ENCODE measurements around the gene DNAJC30.
A peak's percentile ranks its signal among the peaks of the same experiment; 100 is the strongest.
"Not testable (repeated sequence)": the region's sequence is repeated elsewhere in the genome, so short reads cannot be mapped to it uniquely, and the experiment has no call there.

The DNAJC30 gene

GRCh38 chr7:73680501-73680900 is 2.8 kb downstream of the DNAJC30 start:
- DNase-seq: no peak

GRCh38 chr7:73679709-73680108 is 3.5 kb downstream of the DNAJC30 start:
- DNase-seq: no peak

DNA sequence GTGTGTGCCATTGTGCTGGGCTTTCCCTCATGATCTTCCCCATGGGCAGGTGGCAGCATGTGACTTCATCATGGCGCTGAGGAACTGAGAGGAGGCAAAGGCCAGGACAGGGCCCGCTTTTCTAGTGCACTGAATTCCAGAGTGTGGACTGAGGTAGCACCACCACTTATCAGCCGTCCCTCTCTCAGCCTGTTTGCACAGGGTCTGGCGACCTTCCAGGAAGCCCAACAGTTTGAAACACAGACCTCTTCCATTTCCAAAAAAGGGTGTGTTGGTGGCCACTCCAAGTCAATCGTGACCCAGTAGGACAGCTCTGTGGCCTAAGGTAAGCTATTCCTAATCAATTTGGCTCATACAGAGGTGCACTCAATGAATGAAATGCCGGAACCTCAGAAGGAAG is 4.4 kb downstream of the DNAJC30 start:
- no peak for DNase-seq

DNA sequence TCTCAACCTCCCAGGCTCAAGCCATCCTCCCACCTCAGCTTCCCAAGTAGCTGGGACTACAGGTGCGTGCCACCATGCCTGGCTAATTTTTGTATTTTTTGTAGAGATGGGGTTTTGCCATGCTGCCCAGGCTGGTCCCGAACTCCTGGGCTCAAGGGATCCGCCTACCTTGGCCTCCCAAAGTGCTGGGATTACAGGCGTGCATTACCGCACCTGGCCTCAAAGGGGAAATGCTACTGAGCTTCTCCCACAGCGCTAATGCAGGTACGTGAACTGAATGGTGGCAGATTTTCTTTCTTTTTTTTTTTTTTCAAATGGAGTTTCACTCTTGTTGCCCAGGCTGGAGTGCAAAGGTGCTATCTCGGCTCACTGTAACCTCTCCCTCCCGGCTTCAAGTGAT is 7.2 kb downstream of the DNAJC30 start:
- not testable (repeated sequence) for DNase-seq

DNA sequence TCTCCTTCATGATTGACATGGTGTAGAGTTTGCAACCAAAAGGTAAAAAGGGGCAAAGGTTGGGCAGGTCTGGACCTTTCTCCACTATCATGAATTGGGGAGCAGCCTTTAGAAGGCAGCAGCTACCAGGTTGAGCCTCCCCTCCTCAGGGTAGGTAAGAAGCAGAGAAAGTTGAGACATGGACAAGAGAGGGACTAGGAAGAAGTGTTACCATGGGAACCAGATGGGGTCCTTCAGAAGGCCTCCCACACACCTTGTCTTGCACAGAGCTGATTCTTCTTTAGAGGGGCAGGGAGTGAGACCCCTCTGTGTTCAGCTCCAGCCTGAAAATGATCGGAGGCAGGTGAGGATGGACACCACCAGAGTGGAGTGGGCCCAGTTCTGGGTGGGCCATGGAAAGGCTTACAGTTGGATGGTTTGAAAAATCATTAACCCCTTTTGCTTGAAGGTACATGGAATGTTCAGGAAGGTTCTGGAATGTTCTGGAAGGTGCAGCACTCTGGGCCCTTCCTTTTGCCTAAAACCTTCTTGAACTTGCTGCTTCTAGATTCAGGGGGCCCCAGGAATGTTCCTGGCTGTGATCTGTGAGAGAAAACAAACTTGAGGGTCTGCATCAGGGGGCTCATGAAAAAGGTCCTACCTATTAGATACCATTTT is 8.7 kb downstream of the DNAJC30 start:
- no peak for DNase-seq

DNA sequence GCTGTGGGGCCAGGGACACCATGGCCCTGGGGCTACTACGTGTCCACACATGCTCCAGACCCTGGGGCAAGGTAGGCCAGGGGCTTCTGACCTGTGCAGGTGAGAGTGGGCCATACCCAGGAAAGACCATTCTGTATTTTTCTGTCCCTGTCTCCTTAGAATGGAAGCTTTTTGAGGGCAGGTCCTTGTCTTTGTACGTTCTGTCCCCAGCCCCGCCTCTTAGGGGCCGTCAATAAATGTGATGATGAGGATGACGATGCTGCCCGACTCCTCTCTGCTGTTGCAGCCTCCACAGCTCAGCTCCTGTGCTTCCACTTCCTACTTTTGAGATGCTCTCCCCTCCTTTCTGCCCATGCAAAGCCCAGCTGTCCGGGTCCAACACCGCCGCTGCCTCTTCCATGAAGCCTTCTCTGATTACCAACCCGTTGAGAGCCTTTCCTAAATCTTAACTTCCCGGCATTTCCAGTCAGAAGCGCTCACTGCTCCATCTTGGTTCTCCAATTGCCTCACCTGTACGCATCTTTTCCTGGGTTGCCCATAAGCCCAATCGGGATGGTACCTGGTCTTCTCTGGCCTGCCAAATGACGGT is 11.3 kb downstream of the DNAJC30 start:
- no peak for DNase-seq

- DNase-seq: no peak
Observed at GRCh38 chr7:73671322-73671661, 12.0 kb downstream of the DNAJC30 start.

- no peak for DNase-seq
Observed at GRCh38 chr7:73669858-73670385, 13.3 kb downstream of the DNAJC30 start.

DNA sequence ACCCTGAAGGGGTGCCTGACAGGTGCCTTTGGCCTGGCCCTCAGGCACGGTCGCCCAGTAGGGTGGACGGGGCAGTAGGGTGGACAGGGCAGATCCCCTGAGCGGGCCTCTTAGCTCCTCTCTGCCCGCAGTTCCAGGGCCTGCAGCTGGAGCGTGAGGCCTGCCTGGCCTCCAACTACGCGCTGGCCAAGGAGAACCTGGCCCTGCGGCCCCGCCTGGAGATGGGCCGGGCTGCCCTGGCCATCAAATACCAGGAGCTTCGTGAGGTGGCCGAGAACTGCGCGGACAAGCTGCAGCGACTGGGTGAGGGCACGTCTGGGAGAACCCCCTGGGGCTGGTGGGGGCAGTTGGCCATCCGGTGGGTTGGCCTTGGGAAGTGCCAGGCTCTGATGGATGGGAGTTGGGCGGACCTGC is 14.0 kb downstream of the DNAJC30 start:
- DNase-seq: no peak

GRCh38 chr7:73668886-73669230 is 14.4 kb downstream of the DNAJC30 start:
- no peak for DNase-seq

DNA sequence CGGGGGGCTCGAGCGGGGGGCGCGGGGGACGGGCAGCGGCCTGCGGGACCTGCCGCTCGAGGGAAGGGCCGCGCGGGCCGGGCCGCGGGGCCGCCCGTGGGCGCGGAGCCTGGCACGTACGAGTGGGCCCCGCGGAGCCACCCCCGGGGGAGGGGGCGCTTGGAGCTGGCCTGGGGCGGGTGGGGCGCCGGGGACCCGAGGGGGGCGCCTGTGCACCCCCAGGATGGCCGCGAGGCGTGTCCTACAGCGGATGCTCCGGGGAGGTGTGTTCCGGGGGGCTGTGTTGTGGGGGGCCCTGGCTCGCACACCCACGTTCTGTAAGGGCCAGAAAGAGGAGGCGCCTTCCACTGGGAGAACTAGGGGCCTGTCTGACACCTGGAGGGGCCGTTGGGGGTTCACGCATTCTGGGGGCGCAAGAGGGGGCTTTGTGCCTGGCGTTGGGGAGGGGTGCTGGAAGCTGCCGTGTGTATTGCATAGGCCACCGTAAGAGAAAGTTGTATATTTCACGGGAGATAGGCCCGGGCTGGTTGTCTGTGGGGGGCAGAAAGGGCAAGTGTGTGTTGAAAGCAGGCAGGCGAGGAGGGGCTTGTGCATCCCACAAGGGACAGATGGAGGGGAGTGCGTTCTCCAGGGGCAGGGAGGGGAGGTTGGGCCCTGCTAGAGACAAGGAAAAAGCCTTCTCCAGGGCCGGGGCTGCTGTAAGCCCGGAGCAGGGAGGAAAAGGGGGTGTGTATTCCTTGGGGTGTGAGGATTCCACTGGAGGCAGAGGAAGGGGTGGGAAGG is 15.0 kb downstream of the DNAJC30 start:
- no peak for DNase-seq

GRCh38 chr7:73667344-73668102 is 15.7 kb downstream of the DNAJC30 start, which contains the start of gene VPS37D:
TSS of gene VPS37D (plus strand) at chr7:73667831. CDS start at chr7:73667959, 128 bp downstream.
- DNase-seq: peak; percentile 95

GRCh38 chr7:73663033-73663432 is 20.2 kb downstream of the DNAJC30 start:
- DNase-seq: no peak

- DNase-seq: not testable (repeated sequence)
Observed at GRCh38 chr7:73660594-73660993, 22.7 kb downstream of the DNAJC30 start.

GRCh38 chr7:73659983-73660382 is 23.3 kb downstream of the DNAJC30 start:
- no peak for DNase-seq

DNA sequence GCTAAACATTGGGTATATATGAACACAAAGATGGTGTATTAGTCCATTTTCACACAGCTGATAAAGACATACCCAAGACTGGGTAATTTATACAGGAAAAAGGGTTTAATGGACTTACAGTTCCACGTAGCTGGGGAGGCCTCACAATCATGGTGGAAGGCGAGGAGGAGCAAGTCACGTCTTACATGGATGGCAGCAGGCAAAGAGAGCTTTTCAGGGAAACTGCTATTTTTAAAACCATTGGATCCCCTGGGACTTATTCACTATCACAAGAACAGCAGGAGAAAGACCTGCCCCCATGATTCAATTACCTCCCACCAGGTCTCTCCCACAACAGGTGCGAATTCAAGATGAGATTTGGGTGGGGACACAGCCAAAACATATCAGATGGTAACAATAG is 27.9 kb downstream of the DNAJC30 start:
- not testable (repeated sequence) for DNase-seq

DNA sequence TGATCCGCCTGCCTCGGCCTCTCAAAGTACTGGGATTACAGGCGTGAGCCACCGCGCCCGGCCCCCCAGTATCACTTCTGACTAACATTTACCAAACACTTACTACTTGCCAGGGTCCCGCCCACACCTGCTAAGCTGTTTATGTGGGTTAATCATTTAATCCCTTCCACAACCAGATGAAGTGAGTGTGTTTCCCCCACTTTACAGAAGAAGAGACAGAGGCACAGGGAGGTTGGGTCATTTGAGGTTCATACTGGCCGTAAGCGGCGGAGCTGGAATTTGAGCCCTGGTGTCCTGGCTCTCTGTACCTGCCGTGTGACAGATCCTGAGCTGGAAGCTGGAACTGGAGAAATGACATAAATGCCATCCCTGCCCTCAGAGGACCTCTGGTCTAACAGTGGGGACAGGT is 30.7 kb downstream of the DNAJC30 start:
- DNase-seq: no peak

- DNase-seq: no peak
Observed at GRCh38 chr7:73650524-73650923, 32.7 kb downstream of the DNAJC30 start.

DNA sequence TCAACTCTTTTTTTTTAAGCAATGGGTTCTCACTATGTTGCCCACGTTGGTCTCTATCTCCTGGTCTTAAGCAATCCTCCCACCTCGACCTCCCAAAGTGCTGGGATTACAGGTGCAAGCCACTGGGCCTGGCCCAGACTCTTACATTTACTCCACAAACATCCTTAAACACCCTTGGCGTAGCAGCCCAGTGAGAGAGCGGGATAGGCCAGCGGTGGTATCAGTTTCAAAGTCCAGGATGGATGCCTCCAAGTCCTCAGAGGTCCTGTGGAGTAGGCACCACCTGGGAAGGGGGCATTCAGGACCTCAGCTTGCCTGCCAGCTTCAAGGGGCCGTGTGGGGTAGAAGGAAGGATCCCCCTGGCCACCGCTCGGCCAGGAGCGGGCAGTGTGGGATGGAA is 33.7 kb downstream of the DNAJC30 start:
- no peak for DNase-seq

DNA sequence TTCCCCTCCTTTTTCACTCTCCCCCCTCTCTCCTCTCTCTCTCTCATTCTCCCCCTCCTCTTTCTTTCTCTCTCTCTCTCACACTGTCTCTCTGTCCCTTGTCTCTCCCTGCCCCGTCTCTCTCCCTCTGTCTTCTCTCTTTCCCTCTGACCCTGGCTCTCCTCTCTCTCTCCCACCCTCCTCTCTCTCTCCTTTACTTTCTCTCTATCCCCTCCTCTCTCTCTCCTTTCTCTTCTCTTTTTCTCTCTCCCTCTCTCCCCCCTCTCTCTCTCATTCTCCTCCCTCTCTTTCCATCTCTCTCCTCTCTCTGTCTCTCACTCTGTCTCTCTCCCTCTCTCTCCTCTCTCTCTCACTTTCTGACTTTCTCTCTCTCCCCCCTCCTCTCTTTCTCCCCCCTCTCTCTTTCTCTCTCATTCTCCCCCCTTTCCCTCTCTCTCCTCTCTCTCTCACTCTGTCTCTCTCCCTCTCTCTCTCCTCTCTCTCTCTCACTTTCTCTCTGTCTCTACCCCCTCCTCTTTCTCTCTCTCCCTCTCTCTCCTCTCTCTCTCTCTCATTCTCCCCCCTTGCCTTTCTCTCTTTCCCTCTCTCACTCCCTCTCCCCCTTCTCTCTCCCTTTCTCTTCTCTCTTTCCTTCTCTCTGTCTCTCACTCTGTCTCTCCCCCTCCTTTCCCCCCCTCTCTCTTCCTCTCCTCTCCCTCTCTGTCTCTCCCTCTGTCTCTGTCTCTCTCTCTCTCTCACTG is 34.5 kb downstream of the DNAJC30 start:
- no peak for DNase-seq

GRCh38 chr7:73647725-73648592 is 35.3 kb downstream of the DNAJC30 start:
- DNase-seq: no peak
